DND-41 (cell line): ENCODE measurements around the gene MICALL2.

Experiments
- ATAC-seq: fragments of 200-7000 bp; cut with Tn5 transposase; 3 replicates; pipeline ENCODE4 v1.9.1; 2021; ENCODE audit warnings: low read depth; ENCODE audit not compliant: insufficient read depth
- DNase-seq: peaks from one replicate; pipeline ENCODE4 v3.0.0-alpha.2; 2020
- H2AFZ ChIP-seq: 2 replicates; pipeline ENCODE4 v1.6.0; 2012; ENCODE audit warnings: low read depth, low read length
- H3K27ac ChIP-seq: 2 replicates; pipeline ENCODE4 v1.5.1; 2012; ENCODE audit warnings: low read length, inconsistent platforms
- H3K27me3 ChIP-seq: fragments of 200-600 bp; sonication (generic); 2 replicates; pipeline ENCODE4 v1.6.0; 2012; ENCODE audit warnings: low read length, mild to moderate bottlenecking, inconsistent platforms; ENCODE audit not compliant: insufficient read depth, poor library complexity
- H3K36me3 ChIP-seq: 2 replicates; pipeline ENCODE4 v1.5.1; 2012; ENCODE audit warnings: low read length, inconsistent platforms; ENCODE audit not compliant: insufficient read depth
- H3K4me1 ChIP-seq: 2 replicates; pipeline ENCODE4 v1.5.1; 2012; ENCODE audit warnings: mild to moderate bottlenecking, low read length; ENCODE audit not compliant: insufficient read depth
- H3K4me2 ChIP-seq: 2 replicates; pipeline ENCODE4 v1.6.0; 2012; ENCODE audit warnings: mild to moderate bottlenecking, moderate library complexity, low read length, inconsistent platforms; ENCODE audit not compliant: insufficient read depth
- H3K4me3 ChIP-seq, 2 experiments: fragments of 200-600 bp in 1 of 2; shearing (Covaris generic) in 1 of 2; 2 replicates each; pipeline ENCODE4 v1.5.1; 2012 to 2016; ENCODE audit warnings: inconsistent platforms in 2 of 2, low read length in 2 of 2, mild to moderate bottlenecking in 2 of 2, low read depth in 1 of 2, moderate library complexity in 1 of 2
- H3K79me2 ChIP-seq: 2 replicates; pipeline ENCODE4 v1.6.0; 2012; ENCODE audit warnings: low read length, inconsistent platforms; ENCODE audit not compliant: insufficient read depth
- H3K9ac ChIP-seq: 2 replicates; pipeline ENCODE4 v1.6.0; 2012; ENCODE audit warnings: low read depth, mild to moderate bottlenecking, inconsistent platforms, low read length, moderate library complexity
- H3K9me3 ChIP-seq: 2 replicates; pipeline ENCODE4 v1.5.1; 2012; ENCODE audit warnings: low read length, moderate library complexity, mild to moderate bottlenecking, inconsistent platforms; ENCODE audit not compliant: insufficient read depth, severe bottlenecking
- H4K20me1 ChIP-seq: 2 replicates; pipeline ENCODE4 v1.6.0; 2012; ENCODE audit warnings: low read length; ENCODE audit not compliant: insufficient read depth
- CTCF ChIP-seq: IDR thresholded peaks from 2 replicates; pipeline ENCODE4 v1.5.1; 2012; ENCODE audit warnings: borderline replicate concordance, low read length, moderate library complexity, mild to moderate bottlenecking; ENCODE audit not compliant: poor library complexity, severe bottlenecking; ENCODE audit errors: extremely low read depth
- EZH2 ChIP-seq: IDR thresholded peaks from 3 replicates; pipeline ENCODE4 v1.6.1; 2012; ENCODE audit warnings: borderline replicate concordance, low read depth, mild to moderate bottlenecking, moderate library complexity, low read length, inconsistent platforms; ENCODE audit not compliant: severe bottlenecking

The MICALL2 gene

GRCh38 chr7:1452205-1452604 lies 7.1 kb downstream of the MICALL2 start:
- Histone ChIP-seq H3K27ac (no peak overlapping the region), H3K27me3 (no peaks in the 10 kb centered on the region), H3K9ac (no peak overlapping the region), H3K79me2 (no peaks in the 10 kb centered on the region), H3K36me3 (no peaks in the 10 kb centered on the region), H2AFZ (no peak overlapping the region), H3K4me2 (no peak overlapping the region), H3K4me1 (no peaks in the 10 kb centered on the region), H3K4me3 (no peak overlapping the region), H4K20me1 (peaks cover under 1% of the 10 kb centered on the region; the same call in 1 of the 2 replicates), H3K9me3 (no peaks in the 10 kb centered on the region)
- TF ChIP-seq EZH2 = no peak
- ATAC-seq = no peak
- DNase-seq = no peak

GRCh38 chr7:1450987-1451386 lies 8.3 kb downstream of the MICALL2 start:
- no peak overlapping the region for H3K4me3 ChIP-seq
- no peak overlapping the region for H3K27ac ChIP-seq
- TF ChIP-seq CTCF = no peak
- no peak for TF ChIP-seq EZH2
- no peaks in the 10 kb centered on the region for H3K4me1 ChIP-seq
- ATAC-seq (no peak), DNase-seq (no peak)
- no peak overlapping the region for H2AFZ ChIP-seq
- no peak overlapping the region for H3K4me2 ChIP-seq
- no peaks in the 10 kb centered on the region; the same call in 1 of the 2 replicates for H4K20me1 ChIP-seq
- H3K9ac ChIP-seq = no peak overlapping the region
- H3K9me3 ChIP-seq = no peaks in the 10 kb centered on the region
- H3K36me3 ChIP-seq = no peaks in the 10 kb centered on the region
- no peaks in the 10 kb centered on the region for H3K79me2 ChIP-seq
- no peaks in the 10 kb centered on the region for H3K27me3 ChIP-seq

- DNase-seq = no peak
- Histone ChIP-seq H2AFZ (no peak overlapping the region), H3K27me3 (no peaks in the 10 kb centered on the region), H3K4me1 (no peaks in the 10 kb centered on the region), H3K4me2 (no peak overlapping the region), H3K4me3 (no peak overlapping the region), H3K9ac (no peak overlapping the region), H3K36me3 (no peaks in the 10 kb centered on the region), H3K27ac (no peak overlapping the region), H3K79me2 (no peaks in the 10 kb centered on the region), H3K9me3 (no peaks in the 10 kb centered on the region), H4K20me1 (no peaks in the 10 kb centered on the region; the same call in 1 of the 2 replicates)
- TF ChIP-seq EZH2 (no peak), CTCF (no peak)
- ATAC-seq = no peak
Observed at GRCh38 chr7:1450431-1450830, 8.8 kb downstream of the MICALL2 start.

- no peak overlapping the region for H3K4me3 ChIP-seq
- H3K27ac ChIP-seq = no peak overlapping the region
- ATAC-seq = no peak
- H3K36me3 ChIP-seq = no peaks in the 10 kb centered on the region
- DNase-seq = no peak
- H3K4me1 ChIP-seq = no peaks in the 10 kb centered on the region
- H4K20me1 ChIP-seq = no peaks in the 10 kb centered on the region; the same call in 1 of the 2 replicates
- no peak overlapping the region for H3K4me2 ChIP-seq
- TF ChIP-seq CTCF (no peak), EZH2 (no peak)
- no peaks in the 10 kb centered on the region for H3K9me3 ChIP-seq
- no peaks in the 10 kb centered on the region for H3K27me3 ChIP-seq
- no peaks in the 10 kb centered on the region for H3K79me2 ChIP-seq
- no peak overlapping the region for H3K9ac ChIP-seq
- no peak overlapping the region for H2AFZ ChIP-seq
Observed at GRCh38 chr7:1449951-1450350, 9.3 kb downstream of the MICALL2 start.
